GM12878 (cell line): ENCODE results near the gene LYPD8. TPM values are rescaled to one million over a fixed set of nuclear protein-coding genes. Genes with fewer than 3 reads are reported as not detected.

Experiments
- ATAC-seq: fragments of 200-7000 bp; cut with Tn5 transposase; 3 replicates; pipeline ENCODE4 v1.9.1; 2020; ENCODE audit warnings: mild to moderate bottlenecking, moderate library complexity
- BruUV-seq: library from RNA; stranded (reverse); fragments of 400-500 nt; replicated peaks from 2 replicates; lab custom pipeline; 2021; lab: Mats Ljungman, UMichigan
- CTCF ChIA-PET: fragments of 300-600 bp; sonication (Branson Sonifier 250); formaldehyde crosslinking; extraction: SDS; loops from one replicate; lab custom pipeline; 2021; ENCODE audit warnings: inconsistent platforms; lab: Yijun Ruan, JAX
- POLR2A ChIA-PET: fragments of 350-600 bp; formaldehyde crosslinking; extraction: SDS; loops from one replicate; lab custom pipeline; 2021; ENCODE audit warnings: inconsistent platforms; lab: Charles Lee
- RAD21 ChIA-PET: fragments of 300-600 bp; sonication (Branson Sonifier 250); formaldehyde crosslinking; loops from one replicate; lab custom pipeline; 2023; ENCODE audit warnings: antibody characterized with exemption; ENCODE audit not compliant: unreplicated experiment; lab: Charles Lee
- SMC1A ChIA-PET: fragments of 300-600 bp; sonication (Branson Sonifier 250); formaldehyde crosslinking; loops from one replicate; lab custom pipeline; 2023; ENCODE audit not compliant: unreplicated experiment, uncharacterized antibody; lab: Charles Lee
- DNase-seq: peaks from one replicate; pipeline ENCODE4 v3.0.0-alpha.2; 2011; ENCODE audit warnings: low read depth, low spot score
- FAIRE-seq: peaks from 3 replicates; lab custom pipeline; 2011; peaks lifted over from hg19 to GRCh38; lab: Jason Lieb, UNC
- H2AFZ ChIP-seq: 2 replicates; pipeline ENCODE4 v1.6.0; 2011; ENCODE audit warnings: low read depth, low read length, control low read depth; ENCODE audit not compliant: control insufficient read depth
- H3K27ac ChIP-seq: 2 replicates; pipeline ENCODE4 v1.5.1; 2011; ENCODE audit warnings: control low read depth; ENCODE audit not compliant: control insufficient read depth, insufficient read depth
- H3K27me3 ChIP-seq, 2 experiments: replicated peaks in 1 of 2; 2 replicates each; pipeline versions ENCODE4 v1.6.0 to v1.6.1; 2011; ENCODE audit warnings: low read length in 1 of 2; ENCODE audit not compliant: control insufficient read depth in 2 of 2, insufficient read depth in 2 of 2
- H3K36me3 ChIP-seq, 2 experiments: 2 replicates each; pipeline ENCODE4 v1.5.1; 2011; ENCODE audit warnings: low read length in 1 of 2; ENCODE audit not compliant: control insufficient read depth in 2 of 2, insufficient read depth in 2 of 2
- H3K4me1 ChIP-seq: 2 replicates; pipeline ENCODE4 v1.6.1; 2011; ENCODE audit warnings: mild to moderate bottlenecking, low read length, moderate library complexity, mixed read lengths; ENCODE audit not compliant: control insufficient read depth, insufficient read depth
- H3K4me2 ChIP-seq: 2 replicates; pipeline ENCODE4 v1.6.0; 2011; ENCODE audit warnings: control low read depth; ENCODE audit not compliant: control insufficient read depth, insufficient read depth
- H3K4me3 ChIP-seq: fragments of 200-600 bp; sonication (generic); 2 replicates; pipeline ENCODE4 v1.5.1; 2016
- H3K79me2 ChIP-seq: 2 replicates; pipeline ENCODE4 v1.6.0; 2011; ENCODE audit warnings: low read length; ENCODE audit not compliant: control insufficient read depth, insufficient read depth
- H3K9ac ChIP-seq: 2 replicates; pipeline ENCODE4 v1.8.0; 2011; ENCODE audit warnings: low read length, control low read depth, mixed read lengths; ENCODE audit not compliant: control insufficient read depth, insufficient read depth
- H3K9me3 ChIP-seq: replicated peaks from 3 replicates; pipeline ENCODE4 v1.5.1; 2011; ENCODE audit warnings: mild to moderate bottlenecking, low read length; ENCODE audit not compliant: control insufficient read depth, insufficient read depth
- H4K20me1 ChIP-seq: 2 replicates; pipeline ENCODE4 v1.6.0; 2011; ENCODE audit not compliant: control insufficient read depth, insufficient read depth
- BACH1 ChIP-seq: fragments of 450-650 bp; IDR thresholded peaks from 2 replicates; pipeline ENCODE4 v1.6.1; 2017; ENCODE audit warnings: mild to moderate bottlenecking, borderline replicate concordance
- EED ChIP-seq: sonication (generic); IDR thresholded peaks from 2 replicates; pipeline ENCODE4 v1.6.1; 2016; ENCODE audit warnings: antibody characterized with exemption, low read depth
- ESRRA ChIP-seq: IDR thresholded peaks from 2 replicates; pipeline ENCODE4 v1.6.1; 2012; ENCODE audit warnings: mild to moderate bottlenecking, low read length, improper control_type of control experiment
- IRF3 ChIP-seq: fragments of 450-650 bp; IDR thresholded peaks from 2 replicates; pipeline ENCODE4 v1.6.1; 2014; ENCODE audit warnings: mild to moderate bottlenecking
- RB1 ChIP-seq: fragments of 450-650 bp; formaldehyde crosslinking; IDR thresholded peaks from 2 replicates; pipeline ENCODE4 v1.6.1; 2017; ENCODE audit warnings: mild to moderate bottlenecking, borderline replicate concordance
- REST ChIP-seq: IDR thresholded peaks from 2 replicates; pipeline ENCODE4 v1.6.1; 2012; ENCODE audit warnings: mild to moderate bottlenecking, low read depth, low read length
- SMARCA5 ChIP-seq: fragments of 450-650 bp; IDR thresholded peaks from 2 replicates; pipeline ENCODE4 v1.6.1; 2017; ENCODE audit warnings: mild to moderate bottlenecking
- SPI1 ChIP-seq: IDR thresholded peaks from 2 replicates; pipeline ENCODE4 v1.6.1; 2011; ENCODE audit warnings: low read depth, mild to moderate bottlenecking, low read length, moderate library complexity, borderline replicate concordance; ENCODE audit not compliant: insufficient read depth
- STAT3 ChIP-seq: IDR thresholded peaks from 2 replicates; pipeline ENCODE4 v1.6.1; 2011; ENCODE audit warnings: low read depth, low read length, improper control_type of control experiment
- USF2 ChIP-seq: IDR thresholded peaks from 2 replicates; pipeline ENCODE4 v1.6.1; 2011; ENCODE audit warnings: low read depth, low read length, improper control_type of control experiment, borderline replicate concordance
- ZNF592 ChIP-seq: fragments of 450-650 bp; IDR thresholded peaks from 2 replicates; pipeline ENCODE4 v1.6.1; 2017; ENCODE audit warnings: mild to moderate bottlenecking, moderate library complexity
- WGBS: methylation state at CpG from one replicate; pipeline ENCODE4 v1.1.6; 2016; ENCODE audit warnings: low lambda C conversion rate; ENCODE audit not compliant: insufficient replicate concordance, insufficient coverage; ENCODE audit errors: missing lambda C conversion rate; 5-methylcytosine and 5-hydroxymethylcytosine counted together
- in situ Hi-C: fragments of 300-500 bp; cut with MboI; formaldehyde crosslinking; loops from 9 replicates; pipeline ENCODE4 v1.14.3; 2018; ENCODE audit warnings: mixed read lengths
- intact Hi-C: fragments of 100-400 bp; cut with micrococcal nuclease; formaldehyde crosslinking; loops from one replicate; pipeline ENCODE4 v1.14.2; 2022; ENCODE audit not compliant: unreplicated experiment
- polyA plus RNA-seq, 11 experiments: library from polyadenylated mRNA; depleted of rRNA in 4 of 11; unstranded in 6 of 11; stranded (reverse) in 5 of 11; fragments of >200 nt; fragmentation: Nextera tagmentation in 4 of 11; fragmentation: Illumina TruSeq in 1 of 11; extraction: Ambion mirVana in 4 of 11; extraction: Trizol in 1 of 11; gene quantifications; 1 replicate in 1 of 11; 2 replicates in 10 of 11; pipeline versions ENCODE4 v1.2.1 to v1.2.3, GENCODE V29; 2011 to 2016; ENCODE audit warnings: inconsistent platforms in 2 of 11, missing spikeins in 2 of 11, low read depth in 1 of 11
- total RNA-seq, 4 experiments: library from RNA; depleted of rRNA in 3 of 4; stranded (reverse); fragments of >200 nt in 3 of 4; fragmentation: Illumina TruSeq in 1 of 4; extraction: Trizol in 1 of 4; gene quantifications; 2 replicates each; pipeline versions ENCODE4 v1.2.1 to v1.2.3, GENCODE V29; 2013 to 2021

The LYPD8 gene
- total and polyA plus RNA-seq, 10 of the 15 experiments (the other 5 are each of a cell fraction or from before 2014, with no cell fraction given), result 0.13 to 0.40 (median 0.18) TPM; not detected in 7

- TF ChIP-seq ESRRA, result no peak
- no peak for TF ChIP-seq RB1
- TF ChIP-seq SMARCA5, result no peak
- TF ChIP-seq IRF3, result no peak
Observed at GRCh38 chr1:248697907-248698306, 57.7 kb downstream of the LYPD8 start (continued).

- no peak for DNase-seq
- in situ Hi-C loops (loop anchor here (5.0 kb wide), 1 partner anchor 111 kb away; no protein-coding TSS in a partner anchor), intact Hi-C loops (loop anchor here (1.0 to 5.0 kb wide), 2 partner anchors 111 to 454 kb away; no protein-coding TSS in a partner anchor)
- no peaks in the 10 kb centered on the region; the same call in 2 of the 3 replicates for H3K9me3 ChIP-seq
- WGBS, result 55% methylated on average over 3 of the region's 3 CpGs
- no peaks in the 10 kb centered on the region for H3K79me2 ChIP-seq
- H3K4me1 ChIP-seq, result no peaks in the 10 kb centered on the region
- FAIRE-seq, result no peak
- H3K27ac ChIP-seq, result no peak overlapping the region
- no peak overlapping the region for H3K4me3 ChIP-seq
- H3K36me3 ChIP-seq, result no peaks in the 10 kb centered on the region
- ATAC-seq, result no peak
- CTCF ChIA-PET, result interaction anchor here (0.6 to 4.6 kb wide), 12 partner anchors 9 to 166 kb away, joined by 3 to 86 read pairs (median 4); no protein-coding TSS in a partner anchor
- RAD21 ChIA-PET, result interaction anchor here (0.6 to 4.9 kb wide), 7 partner anchors 89 to 454 kb away, joined by 3 to 53 read pairs (median 4); partner anchors contain the start of gene ZNF692
- no peaks in the 10 kb centered on the region for H3K27me3 ChIP-seq
- SMC1A ChIA-PET, result interaction anchor here (0.7 to 5.2 kb wide), 9 partner anchors 7 to 458 kb away, joined by 3 to 60 read pairs (median 5); no protein-coding TSS in a partner anchor
- BruUV-seq, result no TSS peak
- no peak overlapping the region for H2AFZ ChIP-seq
- no peaks in the 10 kb centered on the region for H4K20me1 ChIP-seq
- no peak overlapping the region for H3K9ac ChIP-seq
- no peak overlapping the region for H3K4me2 ChIP-seq
- POLR2A ChIA-PET, result no interaction called here
- TF ChIP-seq BACH1, result no peak
- TF ChIP-seq STAT3, result no peak
- no peak for TF ChIP-seq USF2
- TF ChIP-seq EED, result no peak
- TF ChIP-seq ZNF592, result no peak
- TF ChIP-seq SPI1, result no peak
- no peak for TF ChIP-seq REST
Observed at GRCh38 chr1:248696774-248697173, 58.8 kb downstream of the LYPD8 start.
